HS-5 (cell line): ENCODE measurements around the gene FBN1.

Source experiments
- DNase-seq: peaks from one replicate; pipeline ENCODE4 v3.0.0-alpha.2; 2012; ENCODE audit warnings: low read depth

The FBN1 gene

DNA sequence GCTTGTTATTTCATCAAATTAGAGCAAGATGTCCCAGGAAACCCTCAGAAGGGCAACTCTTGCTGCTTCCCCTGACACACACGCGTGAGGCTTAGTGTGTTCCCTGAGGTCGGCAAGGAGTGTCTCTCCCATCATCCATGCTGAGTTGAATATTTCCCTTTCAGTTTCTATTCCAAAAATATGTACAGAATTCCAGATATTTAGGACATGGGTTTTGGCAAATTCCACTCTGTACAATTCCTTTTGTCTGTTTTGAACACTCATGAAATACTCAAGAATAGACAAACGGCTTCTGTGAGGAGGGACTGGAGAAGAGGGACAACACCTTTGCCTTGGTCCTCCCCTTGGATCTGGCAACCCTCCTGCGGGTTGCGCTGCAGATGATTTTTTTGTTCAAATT, 176.2 kb downstream of the FBN1 start:
- no peak for DNase-seq

DNA sequence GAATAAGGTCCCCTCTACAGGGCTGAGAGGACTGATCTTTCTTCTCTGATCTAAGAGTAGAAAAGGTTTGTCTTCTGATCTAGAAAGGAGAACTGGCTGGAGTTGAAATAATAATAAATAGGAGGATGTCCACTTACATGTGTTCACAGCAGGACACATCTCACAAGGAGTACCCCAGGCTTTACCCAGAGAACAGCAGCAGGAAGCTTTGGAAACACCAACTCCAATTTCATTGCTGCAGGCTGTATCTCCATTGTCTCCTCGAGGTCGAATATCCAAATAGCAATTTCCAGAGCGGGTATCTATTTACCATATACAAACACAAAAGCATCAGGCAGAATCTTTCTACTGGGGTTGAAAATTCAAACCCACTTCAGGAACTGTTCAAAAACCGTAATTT, 177.7 kb downstream of the FBN1 start:
- no peak for DNase-seq

GRCh38 chr15:48466820-48467219, 178.7 kb downstream of the FBN1 start:
- no peak for DNase-seq

- DNase-seq = no peak
These were observed 179.4 kb downstream of the FBN1 start for GRCh38 chr15:48466079-48466478.

GRCh38 chr15:48465410-48465809, 180.1 kb downstream of the FBN1 start:
- no peak for DNase-seq

GRCh38 chr15:48463366-48463880, 182.1 kb downstream of the FBN1 start:
- DNase-seq = no peak

GRCh38 chr15:48462688-48463087, 182.8 kb downstream of the FBN1 start:
- DNase-seq = no peak

DNA sequence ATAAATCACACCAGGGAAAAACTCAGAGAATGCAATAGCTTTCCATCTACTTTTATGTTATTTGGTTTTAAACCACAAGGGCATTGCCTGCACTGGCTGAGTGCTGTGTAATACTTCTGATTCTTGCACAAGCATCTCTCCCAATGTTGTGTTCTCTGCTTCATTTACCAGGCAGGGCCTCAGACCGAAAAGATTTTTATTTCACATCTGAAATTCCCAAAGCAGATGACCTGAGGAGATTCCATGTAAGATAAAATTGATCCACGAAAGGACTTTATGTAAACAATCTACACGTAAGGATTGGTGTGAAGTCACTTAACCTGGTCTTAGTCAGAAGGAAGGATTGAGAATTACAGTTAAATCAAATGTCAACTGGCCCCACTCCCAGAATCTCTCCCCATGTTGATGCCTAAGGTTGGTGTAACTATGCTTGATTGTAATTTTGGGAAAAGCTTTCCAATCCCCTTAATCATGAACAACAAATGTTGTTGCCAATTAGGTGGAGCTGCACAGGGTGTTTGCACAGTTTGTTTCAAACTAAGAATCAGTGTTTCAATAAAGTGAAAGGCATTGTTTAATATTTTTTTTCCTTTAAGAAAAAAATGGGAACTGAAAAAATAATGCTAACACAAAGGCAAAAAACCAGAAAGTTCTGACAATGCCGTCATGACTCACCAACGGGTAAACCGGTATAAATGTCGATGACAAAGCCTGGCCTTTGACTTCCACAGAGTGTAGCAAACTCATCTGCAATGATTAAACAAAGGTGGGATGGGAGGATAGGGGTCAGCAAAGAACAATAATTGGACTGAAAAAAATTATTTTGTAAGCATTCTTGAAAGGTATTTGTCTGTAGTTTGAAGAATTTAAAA, 185.7 kb downstream of the FBN1 start:
- DNase-seq = peak; percentile 69

DNA sequence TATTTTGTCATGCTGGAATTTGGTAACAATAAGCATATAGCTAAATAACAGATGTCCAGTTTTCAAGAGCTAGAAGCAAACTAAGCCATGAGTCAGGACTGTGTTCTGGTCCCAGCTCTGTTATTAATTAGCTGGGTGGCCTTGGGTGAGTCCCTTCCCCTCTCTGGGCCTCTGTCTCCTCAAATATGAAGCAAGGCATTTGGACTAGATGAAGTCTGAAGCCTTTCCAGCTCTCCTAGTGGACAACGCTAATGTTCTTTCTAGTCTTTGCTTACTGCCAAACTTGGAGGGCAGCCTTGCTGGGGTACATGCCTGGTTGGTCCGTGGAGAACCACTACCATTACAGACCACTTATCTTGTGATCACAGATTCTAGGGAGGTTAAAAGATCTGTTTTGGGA, 186.6 kb downstream of the FBN1 start:
- DNase-seq = peak; percentile 13

DNA sequence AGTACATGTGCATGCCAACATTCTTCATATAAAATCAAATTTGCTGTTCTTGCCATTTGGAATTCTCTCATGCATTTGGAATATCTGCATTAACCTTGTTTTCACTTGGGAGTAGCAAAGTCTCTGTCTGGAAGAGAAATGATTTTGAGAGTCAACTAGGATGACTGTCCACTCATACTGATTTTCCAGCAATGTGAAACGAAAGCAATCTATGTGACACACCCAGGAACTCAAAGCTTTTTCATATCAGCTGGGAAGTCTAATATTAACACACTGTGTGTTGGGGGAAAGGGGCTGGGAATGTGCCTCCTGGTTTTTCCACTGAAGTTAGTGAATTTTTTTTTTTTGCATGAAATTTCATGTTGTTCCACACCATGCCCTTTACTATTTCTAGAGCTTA, 189.4 kb downstream of the FBN1 start:
- DNase-seq = no peak

- no peak for DNase-seq
These were observed 193.8 kb downstream of the FBN1 start for GRCh38 chr15:48451736-48452135.

DNA sequence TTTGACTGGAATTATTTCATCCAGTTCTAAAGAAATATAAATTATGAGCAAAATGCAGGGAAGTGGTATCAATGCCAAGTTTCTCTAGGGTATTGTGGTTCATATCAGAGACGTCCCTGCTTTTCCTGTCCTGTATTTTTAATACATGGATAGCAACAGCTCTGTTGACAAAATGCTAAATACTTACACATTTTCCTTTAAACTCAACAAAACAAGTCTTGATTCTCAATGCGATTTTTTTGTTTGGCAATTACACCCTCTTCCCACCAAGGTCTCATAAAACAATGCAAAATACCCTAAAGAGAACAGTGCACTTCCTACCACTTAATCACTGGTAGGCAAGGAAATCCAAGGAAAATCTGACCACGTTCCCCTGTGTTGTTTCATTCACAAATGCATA, 194.3 kb downstream of the FBN1 start:
- DNase-seq = no peak

- no peak for DNase-seq
These were observed 195.8 kb downstream of the FBN1 start for GRCh38 chr15:48449734-48450133.

DNA sequence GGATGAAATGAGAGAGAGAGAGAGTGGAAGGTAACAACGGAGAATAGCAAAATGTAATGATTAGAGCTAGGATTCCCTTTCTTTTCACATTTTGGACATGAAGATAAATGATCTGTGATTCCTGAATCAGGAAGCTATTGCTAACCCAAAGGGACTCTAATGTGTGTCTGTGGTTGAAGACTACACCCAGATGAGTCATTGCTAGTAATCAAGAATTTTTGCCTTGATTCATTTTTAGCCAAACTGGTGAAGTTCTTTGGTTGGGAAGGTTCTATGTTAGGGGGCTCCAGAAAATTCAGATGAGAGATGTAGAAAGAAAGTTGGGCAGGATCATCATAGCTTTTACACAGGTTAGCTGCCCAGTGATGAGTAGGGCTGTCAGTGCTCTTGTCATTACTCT, 197.9 kb downstream of the FBN1 start:
- peak; percentile 68 for DNase-seq

DNA sequence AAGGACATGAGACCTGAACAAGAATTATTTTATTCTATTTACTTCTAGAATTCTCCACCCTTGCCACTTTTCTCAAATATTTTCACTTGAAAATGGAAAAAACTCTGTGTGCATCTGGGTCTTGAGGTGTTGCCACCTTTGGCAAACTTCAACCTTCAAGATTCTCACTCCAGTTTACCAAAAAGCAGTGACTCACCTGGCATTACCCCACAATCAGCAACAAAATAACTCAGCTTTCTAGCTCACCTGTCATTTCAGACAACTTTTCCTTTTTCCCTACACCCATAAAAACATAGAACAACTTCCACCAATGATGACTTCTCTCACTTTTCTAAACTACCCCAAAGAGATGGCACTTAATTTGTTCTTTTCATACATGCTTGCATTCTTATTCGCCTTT, 198.5 kb downstream of the FBN1 start:
- DNase-seq = no peak

DNA sequence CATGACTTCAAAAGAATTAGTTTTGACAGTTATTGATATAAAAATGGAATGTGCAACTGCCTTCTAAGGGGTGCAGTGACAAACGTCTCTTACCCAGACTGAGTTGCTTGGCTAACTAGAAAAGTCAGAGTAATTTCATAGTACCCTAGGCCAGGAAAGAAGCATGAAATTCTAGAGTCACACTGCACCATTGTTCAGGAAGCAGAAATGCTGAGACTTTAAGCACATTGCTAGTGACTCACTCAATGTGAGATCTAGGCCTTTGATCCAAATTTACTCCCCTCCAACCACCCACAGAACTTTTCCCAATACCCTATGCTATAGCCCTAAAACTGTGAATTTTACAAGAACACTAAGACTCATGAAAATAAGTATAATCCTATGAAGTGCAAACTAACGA, 203.5 kb downstream of the FBN1 start:
- DNase-seq = no peak

- DNase-seq = peak; percentile 50
These were observed 205.4 kb downstream of the FBN1 start for GRCh38 chr15:48440084-48440483.

DNA sequence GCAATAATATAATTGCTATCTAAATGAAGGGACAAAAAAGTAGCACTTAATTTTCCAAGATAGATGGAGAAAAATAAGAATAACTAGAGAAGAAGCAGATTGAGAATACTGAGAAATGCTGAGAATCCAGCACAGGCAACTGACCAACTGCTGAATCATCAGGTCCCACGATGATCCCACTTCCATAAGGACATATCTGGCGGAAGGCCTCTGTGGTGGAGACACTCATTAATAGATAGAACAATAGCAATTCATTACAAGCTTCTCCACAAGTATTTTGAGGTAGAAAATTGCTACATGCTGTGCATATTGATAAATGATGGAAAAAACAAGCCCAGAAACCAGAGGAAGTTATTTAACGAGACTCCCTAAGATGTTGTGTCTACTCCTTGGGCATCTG, 208.3 kb downstream of the FBN1 start:
- no peak for DNase-seq

DNA sequence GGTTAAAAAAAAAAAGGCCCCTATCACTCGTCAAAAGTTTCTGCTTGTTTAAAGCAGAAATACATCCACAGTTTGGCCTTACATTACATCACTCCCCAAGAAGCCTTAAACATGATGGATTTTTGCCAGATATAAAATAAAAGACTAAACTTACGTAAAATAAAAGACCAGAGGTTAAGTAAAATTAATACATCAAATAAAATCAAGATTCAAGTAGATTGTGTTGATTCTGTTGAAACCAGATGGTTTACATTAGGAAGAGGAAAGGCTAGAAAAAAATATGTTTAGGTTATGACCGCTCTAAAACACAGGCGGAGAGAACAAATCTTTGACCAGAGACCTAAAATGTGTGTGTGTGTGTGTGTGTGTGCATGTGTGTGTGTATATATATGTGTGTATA, 210.2 kb downstream of the FBN1 start:
- no peak for DNase-seq

GRCh38 chr15:48433226-48433886, 212.2 kb downstream of the FBN1 start:
- DNase-seq = no peak

DNA sequence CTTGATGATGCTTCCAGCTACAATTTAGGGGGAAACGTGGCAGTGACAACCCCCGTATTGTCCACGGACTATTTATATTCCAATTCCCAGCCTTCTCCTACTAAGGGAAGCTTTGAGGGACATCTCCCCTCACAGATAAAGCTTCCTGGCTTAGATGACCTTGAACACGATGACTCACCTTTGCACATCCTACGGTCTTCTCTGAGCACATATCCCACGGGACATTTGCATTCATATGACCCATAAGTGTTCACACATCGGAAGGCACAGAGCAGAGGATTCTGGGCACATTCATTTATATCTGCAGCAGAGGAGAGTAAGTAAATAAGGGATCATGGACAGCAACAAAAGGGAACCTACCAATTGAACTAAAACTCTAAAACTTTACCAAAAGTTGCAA, 212.8 kb downstream of the FBN1 start:
- DNase-seq = no peak

- peak; percentile 88 for DNase-seq
These were observed 217.5 kb downstream of the FBN1 start for GRCh38 chr15:48427960-48428547.

DNA sequence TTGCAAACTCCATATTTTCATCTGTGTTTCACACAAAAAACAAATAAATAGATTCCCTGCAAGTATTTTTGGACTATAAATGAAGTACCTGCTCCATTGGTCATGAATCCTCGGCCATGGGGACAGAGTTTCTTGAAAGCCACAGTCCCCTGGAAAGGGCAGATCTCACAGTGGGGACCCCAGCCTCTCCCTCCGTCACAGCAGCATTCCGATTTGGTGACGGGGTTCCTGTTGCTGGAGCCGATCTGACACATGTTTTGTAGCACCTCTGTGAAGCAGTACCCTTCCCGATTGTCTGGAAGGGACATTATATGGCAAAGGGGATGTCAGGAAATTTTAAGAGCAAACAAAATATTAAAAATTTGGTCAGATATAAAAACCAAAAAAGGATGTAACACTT, 218.0 kb downstream of the FBN1 start:
- DNase-seq = no peak
